Anterior cingulate cortex (tissue), 58 donors: ENCODE measurements around the gene ZNF488.

Experiments used
- DNase-seq, 58 donors: peaks; one replicate each; lab custom pipeline; 2025; lab: John Stamatoyannopoulos, UW

Gene ZNF488

DNA sequence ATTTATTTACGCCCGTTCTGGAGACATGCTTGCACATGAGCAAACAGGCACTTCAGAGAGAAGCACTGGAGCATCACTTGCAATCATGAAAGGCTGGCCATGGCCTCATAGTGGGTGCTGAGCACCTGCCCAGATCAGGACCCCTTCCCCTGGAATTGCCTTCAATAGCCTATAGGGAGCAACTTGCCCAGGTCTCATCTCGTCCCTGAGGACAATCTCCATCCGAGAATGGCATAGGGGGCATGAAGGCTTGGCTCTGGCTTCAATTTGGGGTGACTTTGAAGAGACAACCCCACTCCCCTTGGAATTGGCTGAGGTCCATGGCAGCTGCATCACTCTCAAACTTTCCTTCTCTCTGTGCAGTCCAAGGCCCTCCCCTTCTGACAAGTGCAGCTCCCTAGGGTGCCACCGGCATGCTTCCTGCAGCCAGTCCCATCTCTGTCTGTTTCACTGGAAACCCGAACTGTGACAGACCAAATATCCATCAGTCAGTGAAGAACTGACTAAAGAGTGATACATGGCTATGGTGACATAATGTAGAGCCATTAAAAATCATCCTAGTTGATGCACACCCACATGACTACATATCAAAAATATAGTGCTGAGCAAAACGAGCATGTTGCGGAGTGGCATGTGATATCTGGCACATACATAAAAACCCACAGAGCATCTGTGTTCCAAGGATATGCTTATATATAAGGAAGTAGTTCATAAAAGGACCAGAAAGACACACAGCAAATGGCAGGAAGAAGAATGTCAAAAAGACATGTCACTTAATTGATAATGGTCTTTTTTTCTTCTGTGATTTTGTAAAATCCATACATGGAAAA is 49.4 kb downstream of the ZNF488 start:
- DNase-seq: peak in 1 of 58 donors; percentile 15

DNA sequence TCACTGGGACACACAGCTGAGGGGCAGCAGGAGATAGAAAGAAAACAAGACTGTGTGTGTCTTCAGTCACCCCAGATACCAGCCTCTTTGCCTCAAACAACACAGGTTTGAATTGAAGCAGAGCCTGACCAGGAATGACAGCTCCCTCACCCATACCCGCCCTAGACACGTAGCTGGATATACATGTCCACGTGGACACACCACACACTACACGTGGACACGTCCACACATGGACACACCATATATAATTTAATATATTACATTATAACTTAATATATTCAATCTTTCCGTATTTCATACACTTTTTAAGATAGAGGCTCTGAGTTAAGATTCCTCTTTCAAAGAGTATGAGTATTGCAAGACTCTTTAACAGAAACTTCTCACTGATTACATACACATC is 50.6 kb downstream of the ZNF488 start:
- DNase-seq: no peak

DNA sequence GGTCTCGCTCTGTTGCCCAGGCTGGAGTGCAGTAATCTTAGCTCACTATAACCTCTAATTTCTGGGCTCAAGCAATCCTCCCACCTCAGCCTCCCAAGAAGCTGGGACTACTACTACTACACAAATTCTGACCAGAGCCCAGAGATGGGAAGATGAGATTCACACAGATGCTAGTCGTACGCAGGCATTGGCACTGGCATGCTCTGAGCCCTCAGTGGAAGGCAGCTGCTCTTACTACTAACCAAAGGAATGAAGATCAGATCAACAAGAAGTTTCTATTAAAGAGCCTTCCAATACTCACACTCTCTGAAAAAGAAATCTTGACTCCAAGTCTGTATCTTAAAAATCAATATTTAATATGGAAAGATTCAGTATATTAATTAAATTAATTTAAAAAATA is 51.1 kb downstream of the ZNF488 start:
- DNase-seq: no peak

DNA sequence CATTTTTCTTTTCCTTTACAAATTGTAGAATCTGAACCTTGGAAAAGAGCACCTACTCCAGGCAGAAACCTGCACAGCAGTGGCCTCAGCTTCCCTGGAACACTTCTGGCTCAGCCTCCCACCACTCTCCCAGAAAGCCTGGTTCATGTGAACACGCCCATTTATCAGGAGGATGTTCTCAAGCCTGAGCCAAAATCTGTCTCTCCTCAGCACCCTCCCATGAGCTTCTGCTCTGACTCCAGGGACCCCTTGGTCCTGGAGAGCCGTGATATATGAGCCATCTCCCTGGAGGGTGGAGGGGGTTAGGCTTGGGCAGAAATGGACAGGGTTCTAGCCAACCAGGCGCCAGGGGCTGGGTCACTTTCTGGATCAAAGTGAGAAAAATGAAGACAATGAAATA is 51.7 kb downstream of the ZNF488 start:
- no peak for DNase-seq

DNA sequence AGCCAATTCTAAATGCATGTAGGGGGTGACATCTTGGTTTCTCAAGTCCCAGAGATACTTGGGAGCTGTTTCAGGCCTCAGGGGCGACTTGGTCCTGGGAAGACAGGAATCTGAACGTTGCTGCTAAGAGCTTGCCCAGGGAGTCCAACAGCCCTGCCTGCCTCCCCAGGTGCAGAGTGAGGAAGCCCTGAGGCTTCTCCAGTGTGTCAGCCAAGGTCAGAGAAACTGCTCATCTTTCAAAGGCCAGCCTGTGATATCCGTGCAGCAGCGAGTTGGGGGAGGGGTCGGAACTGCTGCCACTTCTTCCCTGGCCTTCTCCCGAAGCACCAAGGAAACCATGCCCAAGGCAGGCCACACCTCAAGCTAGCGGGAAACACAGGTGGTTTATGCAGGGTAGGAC is 52.1 kb downstream of the ZNF488 start:
- no peak for DNase-seq

DNA sequence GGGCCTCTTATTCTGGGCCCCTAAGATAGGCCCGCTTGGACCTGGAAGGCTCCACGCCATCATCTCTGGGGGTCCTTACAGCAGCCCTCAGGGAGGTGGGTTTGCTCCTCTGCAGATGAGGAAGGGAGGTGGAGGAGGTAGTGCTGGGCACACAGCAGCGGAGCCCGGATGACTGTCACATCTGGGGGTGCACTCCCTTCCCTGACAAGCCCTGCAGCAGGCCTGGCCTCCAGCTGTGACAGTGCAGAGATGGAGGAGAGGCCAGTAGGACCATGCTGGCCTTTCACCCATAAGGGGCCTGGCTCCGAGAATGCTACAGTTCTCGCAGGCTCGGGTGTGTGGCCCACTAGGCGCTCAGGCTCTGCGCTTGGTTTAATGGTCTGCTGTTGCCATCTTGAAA is 52.6 kb downstream of the ZNF488 start:
- DNase-seq: no peak

DNA sequence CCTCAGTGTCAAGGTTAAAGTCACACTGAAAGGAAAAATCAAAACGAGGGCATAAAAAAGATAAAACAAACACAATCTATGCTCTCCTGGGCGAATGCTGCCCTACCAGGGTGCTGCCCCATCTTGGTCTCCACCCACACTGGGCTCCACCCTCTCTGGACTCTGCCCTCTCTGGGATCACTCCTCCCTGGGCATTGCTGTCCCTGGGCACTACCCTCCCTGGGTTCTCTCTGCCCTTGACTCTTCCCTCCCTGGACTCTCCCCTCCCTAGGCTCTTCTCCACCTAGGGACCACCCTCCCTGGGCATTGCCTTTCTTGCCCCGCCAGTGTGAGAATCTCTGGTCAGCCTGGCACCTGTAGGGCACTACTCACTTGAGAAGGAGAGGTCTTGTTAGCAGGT is 53.3 kb downstream of the ZNF488 start:
- DNase-seq: no peak

DNA sequence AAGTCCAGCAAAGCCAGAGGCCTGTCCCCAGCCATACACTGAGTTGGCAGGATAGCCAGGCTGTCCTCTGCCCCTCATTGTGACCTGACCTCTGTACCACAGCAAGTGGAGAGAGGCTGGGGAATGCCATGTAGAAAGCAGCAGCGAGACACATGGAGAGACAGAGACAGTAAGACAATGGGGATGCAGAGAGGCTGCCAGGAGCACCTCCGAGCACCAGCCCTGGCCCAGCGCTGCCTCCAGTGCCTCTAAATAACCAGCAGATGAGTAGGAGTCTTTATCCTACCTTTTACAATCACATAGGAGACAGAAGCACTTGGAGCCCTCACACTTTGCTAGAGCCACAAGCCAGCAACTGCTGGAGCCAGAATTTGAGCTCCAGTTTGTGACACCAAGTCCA is 53.7 kb downstream of the ZNF488 start:
- DNase-seq: no peak

DNA sequence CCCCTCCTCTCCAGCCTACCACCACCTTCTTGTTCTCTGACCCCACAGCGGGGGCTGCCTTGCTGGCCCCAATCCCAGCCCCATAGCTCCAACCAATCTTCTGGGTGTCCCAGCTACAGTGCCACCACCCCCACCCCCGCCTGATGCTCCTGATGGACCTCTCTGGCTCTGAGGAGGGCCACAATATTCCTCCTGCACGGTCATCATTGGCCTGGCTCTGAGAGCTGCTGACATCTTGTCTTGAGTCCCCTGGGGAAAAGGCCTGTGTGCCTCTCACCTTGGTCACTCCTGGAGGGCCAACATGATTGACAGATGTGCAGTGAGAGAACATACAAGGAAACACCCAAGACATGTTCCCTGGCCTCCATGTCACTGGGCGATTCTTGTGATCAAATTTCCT is 54.2 kb downstream of the ZNF488 start:
- no peak for DNase-seq

DNA sequence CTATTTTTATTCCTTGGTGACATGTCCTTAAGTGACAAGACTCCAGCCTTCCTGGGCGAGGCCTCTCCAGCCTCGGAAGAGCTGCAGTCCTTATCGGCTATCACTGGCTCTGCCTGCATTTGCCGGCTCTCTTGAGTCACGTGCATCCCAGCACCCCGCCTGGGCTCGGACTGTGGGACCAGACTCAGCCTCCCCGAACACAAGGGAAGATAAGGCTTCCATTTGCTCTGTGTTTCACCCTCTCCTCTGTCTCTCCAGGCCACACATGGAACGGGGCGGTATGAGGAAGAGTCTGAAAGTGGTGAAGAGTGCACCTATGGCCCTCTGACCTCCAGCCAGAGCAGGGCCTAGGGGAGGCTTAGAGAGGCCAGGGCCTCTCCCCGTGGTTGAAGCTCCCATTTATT is 57.2 kb downstream of the ZNF488 start:
- no peak for DNase-seq

DNA sequence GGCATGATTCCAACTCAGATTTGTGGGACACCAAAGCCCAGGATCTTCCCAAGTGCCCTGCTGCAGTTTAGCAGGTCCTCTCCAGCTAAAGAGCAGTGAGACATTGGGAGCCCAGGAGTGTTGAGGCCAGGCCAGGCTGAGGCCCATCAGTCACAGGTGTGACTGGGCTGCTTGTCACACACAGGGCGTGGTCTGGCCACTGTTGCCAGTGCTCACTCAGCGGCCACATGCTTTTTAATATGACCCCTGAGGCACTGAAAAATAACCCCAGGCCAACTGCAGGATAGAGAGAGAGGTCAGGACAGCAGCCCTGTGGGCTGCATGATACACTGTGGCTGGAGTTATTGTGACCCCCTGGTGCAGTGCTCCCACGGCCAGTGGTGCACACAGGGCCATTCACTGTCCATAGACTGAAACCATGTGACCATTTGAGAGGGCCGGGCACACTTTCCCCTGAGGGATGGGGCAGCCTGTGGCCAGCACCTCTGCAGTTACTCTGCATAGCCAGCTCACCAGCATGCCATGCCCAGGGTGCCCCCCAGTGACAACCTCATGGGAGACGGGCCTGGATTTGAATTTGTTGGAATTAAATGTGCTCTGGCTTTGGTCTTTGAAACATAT is 57.7 kb downstream of the ZNF488 start:
- no peak for DNase-seq

DNA sequence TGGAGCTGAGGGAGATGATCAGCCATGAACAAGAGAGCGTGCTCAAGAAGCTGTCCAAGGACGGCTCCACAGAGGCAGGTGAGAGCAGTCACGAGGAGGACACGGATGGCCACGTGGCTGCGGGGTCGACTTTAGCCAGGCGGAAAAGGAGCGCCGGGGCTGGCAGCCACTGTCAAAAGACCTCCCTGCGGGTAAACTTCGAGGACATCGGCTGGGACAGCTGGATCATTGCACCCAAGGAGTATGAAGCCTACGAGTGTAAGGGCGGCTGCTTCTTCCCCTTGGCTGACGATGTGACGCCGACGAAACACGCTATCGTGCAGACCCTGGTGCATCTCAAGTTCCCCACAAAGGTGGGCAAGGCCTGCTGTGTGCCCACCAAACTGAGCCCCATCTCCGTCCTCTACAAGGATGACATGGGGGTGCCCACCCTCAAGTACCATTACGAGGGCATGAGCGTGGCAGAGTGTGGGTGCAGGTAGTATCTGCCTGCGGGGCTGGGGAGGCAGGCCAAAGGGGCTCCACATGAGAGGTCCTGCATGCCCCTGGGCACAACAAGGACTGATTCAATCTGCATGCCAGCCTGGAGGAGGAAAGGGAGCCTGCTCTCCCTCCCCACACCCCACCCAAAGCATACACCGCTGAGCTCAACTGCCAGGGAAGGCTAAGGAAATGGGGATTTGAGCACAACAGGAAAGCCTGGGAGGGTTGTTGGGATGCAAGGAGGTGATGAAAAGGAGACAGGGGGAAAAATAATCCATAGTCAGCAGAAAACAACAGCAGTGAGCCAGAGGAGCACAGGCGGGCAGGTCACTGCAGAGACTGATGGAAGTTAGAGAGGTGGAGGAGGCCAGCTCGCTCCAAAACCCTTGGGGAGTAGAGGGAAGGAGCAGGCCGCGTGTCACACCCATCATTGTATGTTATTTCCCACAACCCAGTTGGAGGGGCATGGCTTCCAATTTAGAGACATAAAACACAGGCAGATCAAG is 58.5 kb downstream of the ZNF488 start:
- no peak for DNase-seq

DNA sequence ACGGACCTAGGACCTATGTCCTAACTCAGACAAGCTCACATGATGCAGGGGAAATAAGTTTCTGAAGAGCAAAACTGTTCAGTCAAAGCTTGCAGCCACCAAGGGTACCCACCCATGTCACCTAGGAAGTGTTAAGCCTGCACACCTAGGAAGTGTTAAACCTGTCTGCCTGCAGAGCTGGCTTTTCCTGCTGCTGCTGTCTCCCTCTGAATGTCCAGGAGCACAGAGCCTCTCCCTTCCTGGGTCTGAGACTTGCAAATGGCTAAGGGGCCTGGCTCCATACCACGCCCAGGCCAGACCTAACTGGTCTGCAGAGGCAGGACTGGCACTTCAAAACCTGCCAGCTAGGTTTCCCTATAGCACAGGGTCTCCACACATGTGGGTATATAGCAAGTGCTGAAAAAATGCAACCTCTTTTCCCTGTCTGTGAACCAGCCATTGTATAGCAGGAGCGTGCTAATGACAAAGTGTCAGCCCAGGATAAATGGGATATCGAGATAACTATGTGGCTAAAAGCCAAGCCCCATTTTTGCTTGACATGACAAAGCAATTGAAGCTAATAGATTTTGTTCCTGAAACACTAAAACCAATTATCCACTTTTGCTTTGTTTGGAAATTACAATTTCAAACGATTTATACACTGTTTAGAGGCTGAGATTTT is 60.3 kb downstream of the ZNF488 start:
- no peak for DNase-seq

DNA sequence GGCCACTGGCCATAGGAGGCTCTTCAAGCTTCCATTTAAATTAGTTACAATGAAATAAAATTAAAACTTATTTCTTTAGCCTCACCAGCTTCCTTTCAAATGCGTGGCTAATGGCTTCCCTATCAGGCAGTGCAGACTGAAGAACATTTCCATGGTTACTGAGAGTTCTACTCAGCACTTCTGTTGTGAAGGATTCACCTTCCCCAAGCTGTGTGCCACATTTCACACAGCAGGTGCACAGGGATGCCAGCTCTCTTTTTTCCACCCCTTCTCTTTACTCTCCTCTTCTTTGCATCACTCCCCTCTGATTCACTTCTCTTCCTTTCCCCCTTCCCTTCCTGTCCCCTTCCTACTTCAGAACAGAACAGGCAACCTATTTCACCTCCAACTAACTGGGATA is 61.0 kb downstream of the ZNF488 start:
- DNase-seq: peak in 1 of 58 donors; percentile 8

DNA sequence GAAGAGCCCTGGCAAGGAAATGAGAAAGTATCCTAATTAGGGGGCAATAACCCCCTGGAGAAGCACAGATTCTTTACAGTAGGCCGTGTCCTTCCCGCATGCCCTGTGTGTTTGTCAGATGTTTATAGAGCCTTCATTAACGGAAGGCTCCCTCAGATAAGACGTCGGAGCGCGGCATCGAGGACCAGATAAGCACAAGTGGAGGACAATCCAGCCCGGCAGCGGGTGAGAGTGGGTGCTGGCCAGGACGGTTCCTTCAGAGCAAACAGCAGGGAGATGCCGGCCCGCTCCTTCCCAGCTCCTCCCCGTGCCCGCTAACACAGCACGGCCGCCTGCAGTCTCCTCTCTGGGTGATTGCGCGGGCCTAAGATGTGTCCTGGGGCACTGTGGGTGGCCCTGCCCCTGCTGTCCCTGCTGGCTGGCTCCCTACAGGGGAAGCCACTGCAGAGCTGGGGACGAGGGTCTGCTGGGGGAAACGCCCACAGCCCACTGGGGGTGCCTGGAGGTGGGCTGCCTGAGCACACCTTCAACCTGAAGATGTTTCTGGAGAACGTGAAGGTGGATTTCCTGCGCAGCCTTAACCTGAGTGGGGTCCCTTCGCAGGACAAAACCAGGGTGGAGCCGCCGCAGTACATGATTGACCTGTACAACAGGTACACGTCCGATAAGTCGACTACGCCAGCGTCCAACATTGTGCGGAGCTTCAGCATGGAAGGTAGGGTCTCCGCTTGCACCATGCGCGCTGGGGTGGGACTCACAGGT is 61.6 kb downstream of the ZNF488 start, which contains the start of gene GDF2:
TSS of gene GDF2 (plus strand) at position 155 of the 762 bp plus-strand sequence. CDS start at position 370, 215 bp downstream.
- no peak for DNase-seq

DNA sequence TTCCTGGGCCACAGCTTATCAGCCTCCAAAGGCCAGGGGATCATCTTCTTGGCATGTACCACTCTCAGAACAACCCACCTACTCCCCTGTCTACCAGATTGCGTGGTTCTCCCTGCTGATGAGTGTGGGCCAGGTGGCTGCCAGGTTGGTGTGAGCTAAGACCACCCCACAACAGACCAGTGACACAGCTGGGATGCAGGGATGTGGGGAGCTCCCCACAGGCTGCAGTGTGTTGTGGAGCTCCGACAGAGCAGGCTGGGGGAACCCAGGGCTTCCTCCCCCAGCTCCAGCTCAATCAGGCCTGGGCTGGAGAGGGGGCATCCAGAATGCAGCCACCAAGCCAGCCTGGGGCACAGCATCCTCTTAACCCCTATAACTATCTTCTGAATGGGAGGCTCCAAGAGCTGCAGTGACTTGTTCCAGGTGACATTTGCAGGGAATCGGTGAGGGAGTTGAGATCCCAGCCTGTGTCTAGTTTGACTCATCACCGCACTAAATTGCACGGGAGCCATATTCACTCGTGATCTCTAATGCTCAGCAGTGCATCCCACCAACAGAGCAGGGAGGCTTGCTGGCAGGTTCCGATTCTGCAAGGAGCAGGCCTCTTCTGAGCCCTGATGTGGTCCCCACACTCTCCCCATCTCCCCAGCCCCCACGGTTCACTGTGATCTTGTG is 62.4 kb downstream of the ZNF488 start:
- DNase-seq: no peak

DNA sequence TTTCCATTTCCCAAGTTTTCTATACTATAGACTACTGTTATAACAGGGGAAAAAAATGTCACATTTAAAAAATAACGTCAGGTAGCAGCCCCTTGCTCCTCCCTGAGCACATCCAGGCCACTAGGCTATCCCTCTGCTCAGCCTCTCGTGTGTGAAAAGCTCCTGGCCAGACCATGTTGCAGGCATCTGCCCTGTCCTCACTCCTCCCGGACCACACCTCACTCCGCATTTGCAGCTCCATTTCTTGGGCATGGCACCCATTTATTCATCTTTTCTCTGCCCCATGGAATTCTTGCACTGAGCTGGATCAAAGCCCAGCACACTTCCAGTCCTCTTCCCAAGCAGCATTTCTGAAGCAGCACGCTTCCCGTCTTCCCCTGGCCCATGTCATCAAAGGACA is 63.3 kb downstream of the ZNF488 start:
- no peak for DNase-seq

DNA sequence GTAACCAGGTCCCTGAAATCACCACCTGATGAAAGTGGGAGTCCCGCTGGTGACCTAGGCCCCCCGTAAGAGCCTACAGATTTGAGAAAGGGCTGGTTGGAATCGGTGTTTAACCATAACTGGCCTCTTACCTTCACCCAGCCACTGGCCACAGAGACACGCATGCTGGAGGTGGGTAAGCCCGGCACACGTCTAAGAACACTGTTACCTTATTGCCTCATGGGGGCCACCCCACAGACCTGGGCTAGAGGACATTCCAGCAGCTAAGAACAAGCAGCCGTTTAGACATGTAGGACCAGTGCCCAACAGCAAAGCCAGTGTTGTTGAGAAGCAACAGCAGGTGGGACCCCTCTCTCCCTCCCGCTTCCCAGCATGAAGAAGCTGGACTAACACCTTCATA is 64.3 kb downstream of the ZNF488 start:
- no peak for DNase-seq

DNA sequence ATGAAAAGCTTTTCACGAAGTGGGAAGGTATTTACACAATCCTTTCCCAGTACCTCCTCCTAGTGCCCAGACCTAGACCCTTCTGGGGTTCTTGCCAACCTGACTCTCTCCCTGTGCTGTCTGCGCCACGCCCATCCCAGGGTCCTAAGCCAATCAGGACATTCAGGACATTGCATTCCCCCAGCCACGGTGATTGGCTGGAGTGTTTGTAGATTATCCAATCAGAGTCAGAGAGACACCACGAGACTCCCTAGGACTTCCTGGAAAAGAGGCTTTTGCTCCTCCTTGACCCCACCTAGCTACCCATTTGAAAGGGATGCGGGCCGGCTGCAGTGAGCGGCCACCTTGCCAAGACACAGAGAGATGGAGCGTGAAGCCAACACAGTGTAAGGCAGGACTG is 65.4 kb downstream of the ZNF488 start:
- DNase-seq: no peak
